Right lobe of liver (tissue), 6 donors: ENCODE data around the gene CECR2. TPM values are rescaled to one million over a fixed set of nuclear protein-coding genes. Genes with fewer than 3 reads are reported as not detected.
A peak's percentile ranks its signal among the peaks of the same experiment; 100 is the strongest.

Experiments used
- ATAC-seq, 4 donors: fragments of 200-7000 bp; cut with Tn5 transposase; one replicate each; pipeline ENCODE4 v1.9.1; 2020; ENCODE audit warnings: mild to moderate bottlenecking in 4 of 4, moderate library complexity in 4 of 4
- DNase-seq, 3 donors: peaks; one replicate each; pipeline ENCODE4 v3.0.0-alpha.2; 2020
- H3K27ac ChIP-seq, 3 donors: fragments of 200-600 bp; one replicate each; pipeline ENCODE4 v1.8.0; 2022
- H3K27me3 ChIP-seq, 2 donors: fragments of 200-600 bp; one replicate each; pipeline ENCODE4 v1.8.0; 2022
- H3K36me3 ChIP-seq, 4 donors: fragments of 200-600 bp; sonication (generic) in 1 of 4; one replicate each; pipeline versions ENCODE4 v1.5.1 to v1.8.0; 2017 to 2022; ENCODE audit warnings: control low read depth in 1 of 4
- H3K4me1 ChIP-seq, 4 donors: fragments of 200-600 bp; sonication (generic) in 1 of 4; one replicate each; pipeline versions ENCODE4 v1.5.1 to v1.8.0; 2017 to 2022; ENCODE audit warnings: control low read depth in 1 of 4
- H3K4me3 ChIP-seq, 3 donors: fragments of 200-600 bp; one replicate each; pipeline ENCODE4 v1.8.0; 2022
- H3K9me3 ChIP-seq, 4 donors: fragments of 200-600 bp; sonication (generic) in 1 of 4; one replicate each; pipeline versions ENCODE4 v1.5.1 to v1.8.0; 2017 to 2022; ENCODE audit warnings: control low read depth in 1 of 4
- CTCF ChIP-seq, 4 donors: fragments of 200-600 bp in 3 of 4; fragments of 450-650 bp in 1 of 4; IDR thresholded peaks; one replicate each; pipeline versions ENCODE4 v1.5.1 to v1.8.0; 2016 to 2022; ENCODE audit warnings: antibody characterized with exemption in 4 of 4, mild to moderate bottlenecking in 2 of 4
- POLR2A ChIP-seq: fragments of 450-650 bp; IDR thresholded peaks from one replicate; pipeline ENCODE4 v1.6.1; 2017; ENCODE audit warnings: antibody characterized with exemption, mild to moderate bottlenecking
- WGBS: methylation state at CpG from one replicate; pipeline ENCODE4 v1.1.6; 2018; ENCODE audit warnings: low coverage, low lambda C conversion rate; ENCODE audit not compliant: insufficient coverage; ENCODE audit errors: missing lambda C conversion rate; 5-methylcytosine and 5-hydroxymethylcytosine counted together
- intact Hi-C, 2 donors: fragments of 100-400 bp; cut with DNase I; formaldehyde crosslinking; loops; one replicate each; pipeline versions ENCODE4 v1.11.2 to v1.14.1; 2022
- total RNA-seq, 6 experiments: library from RNA; depleted of rRNA in 2 of 6; stranded (reverse); fragments of >200 nt in 2 of 6; fragmentation: NEBNext Ultra II Directional in 3 of 6; extraction: Animal tissue kit (Norgen Biotek cat#: 25700) in 3 of 6; gene quantifications; one replicate each; pipeline versions ENCODE4 v1.1.0 to v1.2.4, GENCODE V29; 2016 to 2023
- donor health status: DM: no; HTN: yes; CAD: no.
- donor health status: DM: no; HTN: no; CAD: no.
- donor health status: DM: no; HTN: no; CAD: no.
- donor health status: DM: no; HTN: yes; CAD: no.
- donor health status: DM: no; HTN: yes; CAD: no.

CECR2 gene
- total RNA-seq, 6 experiments from 2014 or later: 4.9 to 12.3 (median 10.0) TPM

- no peak overlapping the region for H3K4me3 ChIP-seq
- H3K27me3 ChIP-seq: no peaks in the 10 kb centered on the region
- ATAC-seq: no peak
- peaks cover 0 to 22% (median 6%) of the 10 kb centered on the region in 4 donors for H3K4me1 ChIP-seq
- 40% methylated on average over 5 of the region's 11 CpGs for WGBS
- intact Hi-C loops: no loop called here
- DNase-seq: no peak
- no peaks in the 10 kb centered on the region for H3K36me3 ChIP-seq
- TF ChIP-seq CTCF (IDR thresholded peaks at IDR 0.05) (peak in 2 of 4 donors; percentile 17 to 19), POLR2A (no peak)
- no peak overlapping the region for H3K27ac ChIP-seq
- H3K9me3 ChIP-seq: no peaks in the 10 kb centered on the region
These were observed 2.4 kb upstream of the CECR2 start for GRCh38 chr22:17366830-17367229.

- Histone ChIP-seq H3K4me3 (peak overlapping the region; percentile 52 to 76 (median 70)), H3K27ac (peak overlapping the region; percentile 74 to 94 (median 92))
These were observed 1.1 kb upstream of the CECR2 start for GRCh38 chr22:17368144-17368543.

GRCh38 chr22:17368554-17369438 lies 464 bp upstream of the CECR2 start:
- ATAC-seq: peak; percentile 53 to 73 (median 64)

More at GRCh38 chr22:17368144-17368543, 1.1 kb upstream of the CECR2 start:
- intact Hi-C loops: no loop called here
- Histone ChIP-seq H3K4me1 (peaks cover 0 to 22% (median 6%) of the 10 kb centered on the region in 4 donors), H3K27me3 (no peaks in the 10 kb centered on the region), H3K9me3 (no peaks in the 10 kb centered on the region), H3K36me3 (no peaks in the 10 kb centered on the region)
- 5% methylated on average over 7 of the region's 7 CpGs for WGBS
- TF ChIP-seq POLR2A (no peak), CTCF (IDR thresholded peaks at IDR 0.05) (no peak)
- no peak for ATAC-seq
- no peak for DNase-seq

More at GRCh38 chr22:17368554-17369438, 464 bp upstream of the CECR2 start:
- TF ChIP-seq CTCF (IDR thresholded peaks at IDR 0.05) (no peak), POLR2A (no peak)
- Histone ChIP-seq H3K4me1 (peaks cover 0 to 18% (median 6%) of the 10 kb centered on the region in 4 donors), H3K27me3 (no peaks in the 10 kb centered on the region), H3K36me3 (no peaks in the 10 kb centered on the region), H3K27ac (peak overlapping the region; percentile 74 to 94 (median 92)), H3K4me3 (peak overlapping the region; percentile 52 to 76 (median 70)), H3K9me3 (no peaks in the 10 kb centered on the region)
- WGBS: 0% methylated on average over 27 of the region's 64 CpGs
- peak; percentile 71 to 82 (median 80) for DNase-seq
- intact Hi-C loops: no loop called here
